IPS-20b (cell line): Measurements from ENCODE around the gene GPR6.
A peak's percentile ranks its signal among the peaks of the same experiment; 100 is the strongest.

Experiments
- H3K27ac ChIP-seq: one replicate; pipeline ENCODE4 v1.5.1; 2013; ENCODE audit warnings: low read length
- H3K27me3 ChIP-seq: 2 replicates; pipeline ENCODE4 v1.6.1; 2013; ENCODE audit warnings: mild to moderate bottlenecking, low read length, inconsistent platforms; ENCODE audit not compliant: insufficient read depth
- H3K36me3 ChIP-seq: 2 replicates; pipeline ENCODE4 v1.6.1; 2013; ENCODE audit warnings: low read depth, mild to moderate bottlenecking, inconsistent platforms, low read length, moderate library complexity; ENCODE audit not compliant: insufficient read depth
- H3K4me1 ChIP-seq: 2 replicates; pipeline ENCODE4 v1.6.1; 2013; ENCODE audit warnings: mild to moderate bottlenecking, control low read depth, inconsistent platforms, low read length, moderate library complexity; ENCODE audit not compliant: insufficient read depth
- H3K4me3 ChIP-seq: 2 replicates; pipeline ENCODE4 v1.5.1; 2013; ENCODE audit warnings: mild to moderate bottlenecking, low read length, inconsistent platforms
- H3K9ac ChIP-seq: 2 replicates; pipeline ENCODE4 v1.6.1; 2013; ENCODE audit warnings: low read depth, mild to moderate bottlenecking, inconsistent platforms, low read length, moderate library complexity
- H3K9me3 ChIP-seq: 2 replicates; pipeline ENCODE4 v1.6.1; 2013; ENCODE audit warnings: mild to moderate bottlenecking, low read depth, low read length, inconsistent platforms; ENCODE audit not compliant: insufficient read depth

The GPR6 gene

DNA sequence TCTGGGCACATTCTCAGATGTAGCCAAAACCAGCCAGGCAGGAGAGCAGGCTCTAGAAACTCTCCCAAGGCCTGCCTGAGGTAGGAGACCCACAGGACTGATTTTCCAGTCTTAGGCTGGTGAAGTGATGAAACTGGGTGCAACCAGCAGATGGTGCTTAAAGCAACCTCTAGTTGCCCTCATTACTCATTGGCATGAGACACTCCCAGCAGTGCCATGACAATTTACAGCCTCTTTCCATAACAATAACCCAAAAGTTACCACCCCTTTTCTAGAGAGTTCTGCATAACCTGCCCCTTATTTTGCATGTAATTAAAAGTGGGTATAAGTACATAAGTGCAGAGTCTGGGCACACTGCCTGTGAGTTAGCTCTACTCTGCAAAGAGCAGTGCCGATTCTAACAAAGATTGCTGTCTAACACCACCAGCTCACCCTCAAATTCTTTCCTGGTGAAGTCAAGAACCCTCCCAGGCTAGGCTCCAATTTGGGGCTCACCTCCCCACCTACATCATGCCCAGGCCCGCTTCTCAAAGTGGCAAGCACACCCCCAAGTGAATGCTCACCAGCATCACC, 14.4 kb upstream of the GPR6 start:
- Histone ChIP-seq H3K4me3 (no peak overlapping the region), H3K9me3 (peaks cover 8% of the 10 kb centered on the region; the same call in 1 of the 2 replicates), H3K27ac (no peak overlapping the region), H3K36me3 (no peaks in the 10 kb centered on the region), H3K27me3 (no peaks in the 10 kb centered on the region), H3K4me1 (no peaks in the 10 kb centered on the region), H3K9ac (no peak overlapping the region)

DNA sequence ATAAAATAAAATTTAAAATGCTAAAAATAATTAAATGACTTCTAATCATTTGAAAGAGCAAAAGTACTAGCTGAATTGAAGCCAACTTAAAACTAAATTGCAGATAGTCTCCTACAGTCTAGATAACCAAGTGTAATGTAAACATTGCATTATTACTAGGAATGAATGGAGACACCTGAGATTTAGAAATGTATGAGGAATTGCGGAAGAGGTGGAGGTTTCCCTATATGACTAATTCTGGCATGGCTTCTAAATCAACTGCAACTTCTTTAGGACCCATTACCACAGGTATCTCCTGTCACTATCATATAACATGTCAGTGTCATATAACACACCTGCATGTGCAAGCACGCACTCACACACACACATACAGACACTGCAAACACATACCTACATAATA, 13.2 kb upstream of the GPR6 start:
- H3K4me1 ChIP-seq = no peaks in the 10 kb centered on the region
- H3K27ac ChIP-seq = no peak overlapping the region
- H3K9ac ChIP-seq = no peak overlapping the region
- peaks cover 8% of the 10 kb centered on the region; the same call in 1 of the 2 replicates for H3K9me3 ChIP-seq
- no peak overlapping the region for H3K4me3 ChIP-seq
- no peaks in the 10 kb centered on the region for H3K36me3 ChIP-seq
- no peaks in the 10 kb centered on the region for H3K27me3 ChIP-seq

GRCh38 chr6:109966299-109966698, 11.8 kb upstream of the GPR6 start:
- Histone ChIP-seq H3K36me3 (no peaks in the 10 kb centered on the region), H3K27me3 (no peaks in the 10 kb centered on the region), H3K4me1 (0 out of 2 replicates have a peak, but pooled peaks cover 5% of the 10 kb centered on the region), H3K27ac (no peak overlapping the region), H3K9me3 (peaks cover 8% of the 10 kb centered on the region; the same call in 1 of the 2 replicates), H3K4me3 (no peak overlapping the region), H3K9ac (no peak overlapping the region)

DNA sequence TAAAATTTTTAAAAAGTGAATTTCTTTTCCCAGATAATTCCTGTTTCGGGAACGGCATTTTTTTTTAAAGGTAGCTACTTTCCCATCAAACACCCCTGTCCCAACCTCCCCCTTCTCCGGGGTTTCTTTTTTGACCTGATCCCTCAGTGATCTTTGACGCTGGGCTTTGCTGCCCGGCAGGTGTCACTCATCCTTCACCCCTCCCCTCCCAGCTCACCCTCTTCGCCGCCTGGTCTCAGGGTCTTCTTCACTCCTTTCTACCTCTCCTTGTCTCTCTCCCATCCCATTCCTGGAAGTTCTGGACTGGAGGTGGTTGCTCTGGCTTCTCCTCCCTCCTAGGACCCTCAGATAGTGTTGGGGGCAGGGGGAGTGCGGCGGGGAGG, 329 bp upstream of the GPR6 start:
- no peaks in the 10 kb centered on the region for H3K36me3 ChIP-seq
- H3K27ac ChIP-seq = no peak overlapping the region
- no peaks in the 10 kb centered on the region for H3K9me3 ChIP-seq
- peak overlapping the region; percentile 78 for H3K4me3 ChIP-seq
- no peaks in the 10 kb centered on the region for H3K4me1 ChIP-seq
- H3K27me3 ChIP-seq = peaks cover 69% of the 10 kb centered on the region
- no peak overlapping the region for H3K9ac ChIP-seq

DNA sequence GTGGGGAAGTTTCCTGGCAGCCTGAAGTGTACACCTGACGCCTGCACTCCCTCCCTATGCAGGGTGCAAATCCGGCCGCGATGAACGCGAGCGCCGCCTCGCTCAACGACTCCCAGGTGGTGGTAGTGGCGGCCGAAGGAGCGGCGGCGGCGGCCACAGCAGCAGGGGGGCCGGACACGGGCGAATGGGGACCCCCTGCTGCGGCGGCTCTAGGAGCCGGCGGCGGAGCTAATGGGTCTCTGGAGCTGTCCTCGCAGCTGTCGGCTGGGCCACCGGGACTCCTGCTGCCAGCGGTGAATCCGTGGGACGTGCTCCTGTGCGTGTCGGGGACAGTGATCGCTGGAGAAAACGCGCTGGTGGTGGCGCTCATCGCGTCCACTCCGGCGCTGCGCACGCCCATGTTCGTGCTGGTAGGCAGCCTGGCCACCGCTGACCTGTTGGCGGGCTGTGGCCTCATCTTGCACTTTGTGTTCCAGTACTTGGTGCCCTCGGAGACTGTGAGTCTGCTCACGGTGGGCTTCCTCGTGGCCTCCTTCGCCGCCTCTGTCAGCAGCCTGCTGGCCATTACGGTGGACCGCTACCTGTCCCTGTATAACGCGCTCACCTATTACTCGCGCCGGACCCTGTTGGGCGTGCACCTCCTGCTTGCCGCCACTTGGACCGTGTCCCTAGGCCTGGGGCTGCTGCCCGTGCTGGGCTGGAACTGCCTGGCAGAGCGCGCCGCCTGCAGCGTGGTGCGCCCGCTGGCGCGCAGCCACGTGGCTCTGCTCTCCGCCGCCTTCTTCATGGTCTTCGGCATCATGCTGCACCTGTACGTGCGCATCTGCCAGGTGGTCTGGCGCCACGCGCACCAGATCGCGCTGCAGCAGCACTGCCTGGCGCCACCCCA, 1.2 kb downstream of the GPR6 start:
- Histone ChIP-seq H3K9ac (no peak overlapping the region), H3K27ac (no peak overlapping the region), H3K36me3 (no peaks in the 10 kb centered on the region), H3K27me3 (peaks cover 72% of the 10 kb centered on the region), H3K9me3 (no peaks in the 10 kb centered on the region), H3K4me1 (no peaks in the 10 kb centered on the region), H3K4me3 (peak overlapping the region; percentile 78)

GRCh38 chr6:109984410-109984809, 6.3 kb downstream of the GPR6 start:
- H3K36me3 ChIP-seq = no peaks in the 10 kb centered on the region
- no peak overlapping the region for H3K4me3 ChIP-seq
- H3K27me3 ChIP-seq = peaks cover 36% of the 10 kb centered on the region
- H3K4me1 ChIP-seq = no peaks in the 10 kb centered on the region
- no peak overlapping the region for H3K9ac ChIP-seq
- no peak overlapping the region for H3K27ac ChIP-seq
- H3K9me3 ChIP-seq = no peaks in the 10 kb centered on the region

DNA sequence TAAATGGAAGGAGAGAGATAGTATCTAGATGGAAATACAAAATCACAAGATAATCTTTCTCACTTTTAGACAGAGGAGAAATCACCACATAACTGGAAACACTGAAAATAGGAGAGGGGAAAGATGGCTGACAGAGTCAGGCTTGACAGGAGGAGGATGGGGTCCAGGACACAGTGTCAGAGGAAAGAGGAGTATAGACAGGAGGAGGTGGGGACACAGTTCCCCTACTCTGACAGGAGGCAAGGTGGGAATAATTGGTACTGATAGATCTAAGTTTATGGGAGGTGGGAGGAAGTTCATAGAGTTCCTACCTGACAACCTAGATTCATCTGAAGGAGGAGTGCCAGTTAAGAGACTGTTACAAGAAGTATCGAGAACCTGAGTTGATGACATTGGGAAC, 9.1 kb downstream of the GPR6 start:
- peaks cover 9% of the 10 kb centered on the region; the same call in 1 of the 2 replicates for H3K27me3 ChIP-seq
- no peaks in the 10 kb centered on the region for H3K9me3 ChIP-seq
- no peak overlapping the region for H3K4me3 ChIP-seq
- no peak overlapping the region for H3K27ac ChIP-seq
- H3K36me3 ChIP-seq = no peaks in the 10 kb centered on the region
- H3K9ac ChIP-seq = no peak overlapping the region
- no peaks in the 10 kb centered on the region for H3K4me1 ChIP-seq

DNA sequence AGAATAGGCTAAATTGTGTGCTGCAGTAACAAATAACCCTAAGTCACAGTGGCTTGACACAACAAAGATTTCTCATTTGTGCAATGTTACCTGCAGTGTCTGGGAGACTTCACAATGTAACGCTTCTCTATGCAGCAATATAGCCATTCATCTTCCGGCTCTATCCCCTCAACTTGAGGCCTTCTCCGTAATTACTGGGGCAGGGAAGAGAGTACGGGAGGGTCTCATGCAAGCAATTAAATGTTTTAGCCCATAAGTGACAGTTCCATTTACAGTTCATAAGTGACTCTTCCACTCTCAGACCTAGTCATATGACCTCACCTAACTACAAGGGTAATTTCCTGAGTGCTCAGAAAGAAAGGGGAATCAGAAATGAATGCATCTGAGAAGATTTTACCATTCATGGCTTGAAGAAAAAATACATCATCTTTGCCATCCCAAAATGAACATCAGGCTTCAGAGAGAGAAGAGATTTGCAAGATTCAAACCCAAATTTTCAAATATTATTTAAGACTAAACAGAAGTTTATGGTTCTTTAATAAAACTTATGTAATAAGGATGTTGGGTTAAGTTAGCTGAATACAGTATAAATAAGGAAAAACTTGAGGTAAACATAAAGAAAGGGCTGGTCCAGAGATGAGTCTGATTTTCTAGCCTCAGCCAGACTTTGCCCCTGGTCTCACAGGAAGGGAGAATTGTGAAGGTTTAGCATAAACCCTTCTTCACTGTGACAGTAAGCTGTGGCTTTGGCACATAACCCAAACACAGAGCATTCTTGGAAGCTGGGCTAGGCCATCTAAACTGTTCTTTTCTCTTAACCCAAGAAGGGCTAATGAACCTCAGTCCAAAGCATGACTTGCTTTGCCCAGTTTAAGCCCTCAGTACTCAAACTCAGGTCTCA, 13.3 kb downstream of the GPR6 start:
- Histone ChIP-seq H3K9ac (no peak overlapping the region), H3K36me3 (no peaks in the 10 kb centered on the region), H3K4me3 (no peak overlapping the region), H3K9me3 (no peaks in the 10 kb centered on the region), H3K27me3 (no peaks in the 10 kb centered on the region), H3K27ac (no peak overlapping the region), H3K4me1 (no peaks in the 10 kb centered on the region)

DNA sequence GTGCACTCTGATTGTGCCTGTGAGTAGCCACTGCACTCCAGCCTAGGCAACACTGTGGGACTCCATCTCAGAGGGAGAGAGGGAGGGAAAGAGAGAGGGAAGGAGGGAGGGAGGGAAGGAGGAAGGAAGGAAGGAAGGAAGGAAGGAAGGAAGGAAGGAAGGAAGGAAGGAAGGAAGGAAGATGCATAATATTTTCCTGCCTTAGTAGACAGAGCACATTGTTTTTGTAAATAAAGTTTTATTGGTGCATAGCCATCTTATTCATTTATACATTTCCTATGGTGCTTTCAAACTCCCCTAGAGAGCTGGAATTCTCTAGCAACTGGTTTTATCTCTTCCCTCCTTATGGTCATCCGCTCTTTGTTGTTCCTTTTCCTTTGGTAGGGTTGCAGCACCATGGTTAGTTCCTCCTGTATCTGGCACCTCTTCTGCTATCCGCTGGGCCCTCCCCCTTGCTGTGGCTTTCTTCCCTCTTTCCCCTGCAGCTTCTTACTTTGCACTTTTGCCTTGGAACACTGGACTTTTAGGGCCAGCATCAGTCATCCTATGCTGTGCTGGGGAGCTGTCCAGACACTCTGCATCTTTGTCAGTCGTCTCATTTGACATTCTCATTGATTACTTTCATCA, 20.2 kb downstream of the GPR6 start:
- Histone ChIP-seq H3K9me3 (no peaks in the 10 kb centered on the region), H3K27ac (no peak overlapping the region), H3K9ac (no peak overlapping the region), H3K36me3 (no peaks in the 10 kb centered on the region), H3K4me1 (no peaks in the 10 kb centered on the region), H3K27me3 (no peaks in the 10 kb centered on the region; the same call in 1 of the 2 replicates), H3K4me3 (no peak overlapping the region)

DNA sequence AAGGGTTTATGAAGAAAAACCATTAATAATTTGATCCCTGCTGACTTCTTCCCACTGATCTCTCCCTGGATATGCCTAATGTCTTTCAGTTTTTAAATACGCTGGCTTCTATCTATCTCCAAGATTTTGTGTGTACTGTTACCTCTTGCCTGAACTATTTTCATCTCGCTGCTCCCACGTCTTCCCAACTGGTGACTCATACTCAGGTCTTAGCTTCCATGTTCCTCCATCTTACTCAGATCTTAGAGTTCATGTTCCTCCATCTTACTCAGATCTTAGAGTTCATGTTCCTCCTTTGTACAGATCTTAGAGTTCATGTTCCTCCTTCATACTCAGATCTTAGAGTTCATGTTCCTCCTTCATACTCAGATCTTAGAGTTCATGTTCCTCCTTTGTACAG, 21.6 kb downstream of the GPR6 start:
- H3K9ac ChIP-seq = no peak overlapping the region
- no peaks in the 10 kb centered on the region for H3K36me3 ChIP-seq
- H3K4me1 ChIP-seq = no peaks in the 10 kb centered on the region
- H3K4me3 ChIP-seq = no peak overlapping the region
- H3K27ac ChIP-seq = no peak overlapping the region
- H3K9me3 ChIP-seq = no peaks in the 10 kb centered on the region
- no peaks in the 10 kb centered on the region; the same call in 1 of the 2 replicates for H3K27me3 ChIP-seq

DNA sequence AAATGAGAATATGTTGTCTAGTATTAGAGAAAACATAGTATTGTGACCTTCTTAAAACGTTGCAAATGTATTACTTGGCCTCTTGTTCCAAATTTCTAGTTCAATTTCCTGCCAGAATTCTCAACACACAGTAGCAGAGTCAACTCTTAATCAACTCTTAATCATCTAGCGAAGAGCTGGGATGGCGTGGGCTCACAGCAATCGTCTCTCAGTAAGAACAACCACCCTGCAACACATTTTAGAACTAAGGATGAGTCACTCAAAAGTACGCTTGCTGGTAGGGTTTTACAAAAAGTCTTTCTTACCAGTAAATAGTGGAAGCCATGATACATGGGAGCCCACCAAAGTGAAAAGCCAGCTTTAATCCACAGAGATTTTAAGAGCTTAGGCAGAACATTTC, 24.6 kb downstream of the GPR6 start:
- H3K36me3 ChIP-seq = no peaks in the 10 kb centered on the region
- no peaks in the 10 kb centered on the region for H3K9me3 ChIP-seq
- H3K4me1 ChIP-seq = no peaks in the 10 kb centered on the region

More for the DNA sequence above, 24.6 kb downstream of the GPR6 start:
- H3K9ac ChIP-seq = no peak overlapping the region
- no peak overlapping the region for H3K27ac ChIP-seq
- H3K27me3 ChIP-seq = no peaks in the 10 kb centered on the region; the same call in 1 of the 2 replicates
- no peak overlapping the region for H3K4me3 ChIP-seq
